Right renal pelvis (tissue), 4 donors: ENCODE data around the gene SHANK3. TPM values are rescaled to one million over a fixed set of nuclear protein-coding genes. Genes with fewer than 3 reads are reported as not detected.

Experiments
- DNase-seq, 4 donors: peaks; one replicate each; pipeline ENCODE4 v3.0.0-alpha.2; 2013; ENCODE audit warnings: low read depth in 4 of 4, low spot score in 3 of 4, missing footprints in 1 of 4
- polyA plus RNA-seq, 4 donors: library from polyadenylated mRNA; unstranded; fragments of 120-200 nt; gene quantifications; one replicate each; pipeline ENCODE4 v1.2.1, GENCODE V29; 2013; ENCODE audit not compliant: insufficient read length in 4 of 4

The SHANK3 gene
- polyA plus RNA-seq, 4 donors: 13.3 to 23.2 (median 17.4) TPM

- DNase-seq: no peak
These were observed 38.3 kb downstream of the SHANK3 start for GRCh38 chr22:50710886-50711285.

- no peak for DNase-seq
These were observed 39.1 kb downstream of the SHANK3 start for GRCh38 chr22:50711446-50712340.

DNA sequence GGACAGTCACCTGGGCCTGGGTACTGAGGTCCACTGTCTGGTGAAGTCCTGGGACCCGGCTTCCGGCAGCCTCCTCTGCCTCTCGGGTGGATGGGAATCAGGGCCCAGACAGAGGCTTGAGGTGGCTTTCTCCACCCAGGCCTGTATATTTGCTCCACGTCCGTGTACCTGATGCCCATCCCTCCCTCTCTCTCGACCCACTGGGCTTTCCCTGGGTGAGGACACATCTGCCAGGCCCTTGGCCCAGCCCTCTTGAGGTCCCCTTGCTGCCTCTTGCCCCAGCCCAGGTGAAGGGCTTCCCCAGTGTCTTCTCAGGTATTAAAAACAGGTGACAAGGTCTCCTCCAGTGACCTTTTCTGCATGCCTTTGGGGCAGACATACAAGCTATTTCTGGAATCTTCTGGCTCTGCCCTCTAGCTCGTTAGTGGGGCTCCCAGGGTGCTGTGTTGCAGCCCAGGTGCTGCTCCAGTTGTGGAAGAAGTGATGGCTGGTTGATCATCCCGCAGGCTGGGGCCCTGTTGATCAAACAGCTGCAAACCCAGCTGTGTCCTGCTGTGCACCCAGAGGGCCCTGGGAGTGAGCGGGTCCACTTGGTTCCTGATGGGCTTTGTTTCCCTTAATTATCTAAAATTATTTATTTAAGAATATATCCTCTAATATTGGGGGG lies 39.9 kb downstream of the SHANK3 start:
- no peak for DNase-seq

DNA sequence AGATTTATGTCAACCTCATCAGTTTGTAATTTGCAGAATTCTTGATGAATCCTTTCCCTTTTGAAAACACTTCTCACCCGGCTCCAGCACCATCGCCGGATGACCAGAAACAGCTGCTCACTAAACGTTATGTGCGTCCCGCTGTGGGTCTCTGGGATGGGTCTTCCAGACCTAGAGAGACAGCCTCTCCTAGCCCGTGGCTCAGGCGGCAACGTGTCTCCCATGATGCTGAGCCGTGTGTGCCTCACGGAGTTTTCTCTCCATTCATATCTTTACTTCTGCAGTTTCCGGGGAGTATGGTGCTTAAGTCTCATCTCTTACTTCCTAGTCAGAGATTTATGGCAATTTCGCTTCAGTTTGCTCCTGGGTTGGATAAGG lies 40.4 kb downstream of the SHANK3 start:
- DNase-seq: no peak

GRCh38 chr22:50713571-50714056 lies 41.0 kb downstream of the SHANK3 start:
- no peak for DNase-seq

DNA sequence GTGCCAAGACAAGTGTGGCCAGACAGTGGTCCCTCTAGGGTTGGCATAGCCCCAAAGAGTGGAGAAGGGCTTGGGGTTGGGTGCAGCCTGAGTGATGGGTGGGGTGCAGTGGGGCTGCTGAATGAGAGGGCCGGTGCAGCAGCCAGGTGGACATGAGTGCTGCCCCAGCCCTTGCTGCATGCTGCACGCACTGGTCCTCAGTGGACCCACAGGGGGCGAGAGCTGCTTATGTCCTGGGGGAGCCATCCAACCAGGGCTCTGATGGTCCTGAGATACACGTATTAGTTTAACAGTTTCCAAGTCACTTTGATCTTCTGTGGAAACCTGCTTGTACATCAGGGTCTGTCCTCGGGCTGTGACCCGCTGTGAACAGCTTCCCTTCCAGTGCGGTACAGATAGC lies 41.5 kb downstream of the SHANK3 start:
- DNase-seq: no peak

- DNase-seq: no peak
These were observed 42.1 kb downstream of the SHANK3 start for GRCh38 chr22:50714631-50715179.

GRCh38 chr22:50715250-50715649 lies 42.6 kb downstream of the SHANK3 start:
- no peak for DNase-seq

- no peak for DNase-seq
These were observed 43.2 kb downstream of the SHANK3 start for GRCh38 chr22:50715776-50716175.

- no peak for DNase-seq
These were observed 43.8 kb downstream of the SHANK3 start for GRCh38 chr22:50716290-50717024.

GRCh38 chr22:50717709-50718351 lies 45.2 kb downstream of the SHANK3 start:
- no peak for DNase-seq

DNA sequence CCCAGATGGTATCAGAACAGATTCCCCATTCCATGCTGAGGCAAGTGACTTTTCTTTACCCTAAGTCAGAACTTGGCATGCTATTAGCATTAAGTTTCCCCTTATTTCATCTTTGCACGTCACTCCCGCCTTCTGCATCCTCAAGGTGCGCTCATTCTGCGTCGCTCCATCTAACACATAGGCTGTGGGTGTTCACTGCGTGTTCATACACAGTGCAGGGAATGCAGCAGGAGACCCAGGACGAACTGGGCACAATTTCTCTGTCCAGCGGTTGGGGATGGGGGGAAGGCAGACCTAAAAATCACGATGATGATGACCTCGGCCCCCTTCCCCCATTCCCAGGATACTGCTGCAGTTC lies 45.7 kb downstream of the SHANK3 start:
- no peak for DNase-seq

- no peak for DNase-seq
These were observed 47.2 kb downstream of the SHANK3 start for GRCh38 chr22:50719814-50720300.

GRCh38 chr22:50720301-50721256 lies 48.0 kb downstream of the SHANK3 start:
- DNase-seq: no peak

DNA sequence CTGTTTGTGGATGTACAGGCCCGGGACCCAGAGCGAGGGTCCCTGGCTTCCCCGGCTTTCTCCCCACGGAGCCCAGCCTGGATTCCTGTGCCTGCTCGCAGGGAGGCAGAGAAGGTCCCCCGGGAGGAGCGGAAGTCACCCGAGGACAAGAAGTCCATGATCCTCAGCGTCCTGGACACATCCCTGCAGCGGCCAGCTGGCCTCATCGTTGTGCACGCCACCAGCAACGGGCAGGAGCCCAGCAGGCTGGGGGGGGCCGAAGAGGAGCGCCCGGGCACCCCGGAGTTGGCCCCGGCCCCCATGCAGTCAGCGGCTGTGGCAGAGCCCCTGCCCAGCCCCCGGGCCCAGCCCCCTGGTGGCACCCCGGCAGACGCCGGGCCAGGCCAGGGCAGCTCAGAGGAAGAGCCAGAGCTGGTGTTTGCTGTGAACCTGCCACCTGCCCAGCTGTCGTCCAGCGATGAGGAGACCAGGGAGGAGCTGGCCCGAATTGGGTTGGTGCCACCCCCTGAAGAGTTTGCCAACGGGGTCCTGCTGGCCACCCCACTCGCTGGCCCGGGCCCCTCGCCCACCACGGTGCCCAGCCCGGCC lies 48.7 kb downstream of the SHANK3 start:
- DNase-seq: no peak

- DNase-seq: no peak
These were observed 49.6 kb downstream of the SHANK3 start for GRCh38 chr22:50722048-50722701.
